ENCODE data around the gene IL17RE.
"Not testable (repeated sequence)": the region's sequence is repeated elsewhere in the genome, so short reads cannot be mapped to it uniquely, and the experiment has no call there.

Gene IL17RE, protein sequence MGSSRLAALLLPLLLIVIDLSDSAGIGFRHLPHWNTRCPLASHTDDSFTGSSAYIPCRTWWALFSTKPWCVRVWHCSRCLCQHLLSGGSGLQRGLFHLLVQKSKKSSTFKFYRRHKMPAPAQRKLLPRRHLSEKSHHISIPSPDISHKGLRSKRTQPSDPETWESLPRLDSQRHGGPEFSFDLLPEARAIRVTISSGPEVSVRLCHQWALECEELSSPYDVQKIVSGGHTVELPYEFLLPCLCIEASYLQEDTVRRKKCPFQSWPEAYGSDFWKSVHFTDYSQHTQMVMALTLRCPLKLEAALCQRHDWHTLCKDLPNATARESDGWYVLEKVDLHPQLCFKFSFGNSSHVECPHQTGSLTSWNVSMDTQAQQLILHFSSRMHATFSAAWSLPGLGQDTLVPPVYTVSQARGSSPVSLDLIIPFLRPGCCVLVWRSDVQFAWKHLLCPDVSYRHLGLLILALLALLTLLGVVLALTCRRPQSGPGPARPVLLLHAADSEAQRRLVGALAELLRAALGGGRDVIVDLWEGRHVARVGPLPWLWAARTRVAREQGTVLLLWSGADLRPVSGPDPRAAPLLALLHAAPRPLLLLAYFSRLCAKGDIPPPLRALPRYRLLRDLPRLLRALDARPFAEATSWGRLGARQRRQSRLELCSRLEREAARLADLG

GRCh38 chr3:9902372-9903237 is at the start of gene IL17RE:
Gene IL17RE, plus strand, starts transcription at chr3:9902848. Its CDS starts 85 bp downstream, at chr3:9902933.
- DNase-seq = no peak

DNA sequence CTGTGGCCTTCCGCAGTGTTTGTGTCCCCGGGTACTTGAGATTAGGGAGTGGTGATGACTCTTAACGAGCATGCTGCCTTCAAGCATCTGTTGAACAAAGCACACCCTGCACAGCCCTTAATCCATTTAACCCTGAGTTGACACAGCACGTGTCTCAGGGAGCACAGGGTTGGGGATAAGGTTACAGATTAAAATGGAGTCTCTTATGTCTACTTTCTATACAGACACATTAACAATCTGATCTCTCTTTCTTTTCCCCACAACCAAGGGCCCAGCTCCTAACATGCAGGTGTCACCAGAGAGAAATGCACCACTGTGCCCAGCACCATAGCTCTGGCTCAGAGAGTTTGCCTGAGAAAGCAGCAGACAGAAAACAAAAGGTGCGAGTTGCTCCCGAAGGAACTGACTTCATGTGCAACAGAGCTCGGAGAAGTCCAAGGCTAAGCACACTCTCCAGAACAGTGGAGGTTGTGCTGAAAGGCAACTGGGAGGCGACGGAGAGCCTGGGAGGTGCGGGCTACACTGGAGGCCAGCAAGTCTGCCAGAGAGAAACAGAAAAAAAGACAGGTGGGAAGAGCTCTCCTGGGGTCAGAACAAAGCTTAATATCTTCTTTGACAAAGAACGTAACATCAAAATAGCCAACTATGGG is 48.2 kb upstream of the IL17RE start:
- DNase-seq = not testable (repeated sequence)

DNA sequence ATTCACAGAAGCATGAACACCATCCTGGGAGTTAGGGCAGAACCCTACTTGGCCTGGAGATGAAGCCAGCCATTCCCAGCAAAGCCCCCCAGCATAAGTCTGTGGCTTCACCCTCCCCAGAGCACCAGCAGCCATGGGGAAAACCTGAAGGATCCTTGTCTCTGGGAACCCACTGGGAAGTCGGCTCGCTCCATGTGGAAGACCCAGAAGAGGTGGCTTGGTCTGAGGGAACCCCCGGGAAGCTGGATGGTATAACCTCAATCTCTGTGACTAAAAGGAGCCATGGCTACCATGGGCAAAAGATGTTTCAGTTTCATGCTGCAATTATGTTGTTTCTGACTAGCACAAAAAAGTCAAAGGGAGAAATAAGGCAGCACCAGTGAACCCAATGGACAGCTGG is 47.1 kb upstream of the IL17RE start:
- no peak for DNase-seq

DNA sequence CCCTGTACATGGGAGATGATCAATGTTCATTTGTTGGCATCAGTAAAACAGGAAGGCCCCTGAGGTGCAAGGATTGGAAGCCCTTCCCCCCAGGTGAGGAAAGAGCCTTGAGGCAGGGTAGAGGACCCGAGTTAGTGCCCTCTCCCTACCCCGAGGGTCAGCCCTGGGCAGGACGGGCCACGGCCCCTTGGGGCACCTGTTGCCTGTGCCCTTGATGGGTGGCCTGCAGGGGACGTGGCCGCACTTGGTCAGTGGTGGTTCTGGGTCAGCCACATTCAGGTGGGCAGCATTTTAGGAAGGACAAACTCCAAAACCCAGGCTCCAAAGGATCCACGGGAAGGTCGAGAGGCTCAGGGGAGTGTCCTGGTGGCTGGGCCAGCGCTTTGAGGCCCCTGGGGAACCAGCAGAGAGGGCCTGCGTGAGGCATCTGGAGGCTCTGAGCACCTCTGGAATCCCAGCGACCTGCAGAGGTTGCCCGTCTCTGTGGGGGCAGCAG is 43.1 kb upstream of the IL17RE start:
- no peak for DNase-seq

- no peak for DNase-seq
Measured at GRCh38 chr3:9861201-9861600, 41.4 kb upstream of the IL17RE start.

GRCh38 chr3:9861626-9862130 is 41.0 kb upstream of the IL17RE start:
- DNase-seq = no peak

GRCh38 chr3:9862391-9863057 is 40.1 kb upstream of the IL17RE start:
- peak; percentile 35 to 47 for DNase-seq

DNA sequence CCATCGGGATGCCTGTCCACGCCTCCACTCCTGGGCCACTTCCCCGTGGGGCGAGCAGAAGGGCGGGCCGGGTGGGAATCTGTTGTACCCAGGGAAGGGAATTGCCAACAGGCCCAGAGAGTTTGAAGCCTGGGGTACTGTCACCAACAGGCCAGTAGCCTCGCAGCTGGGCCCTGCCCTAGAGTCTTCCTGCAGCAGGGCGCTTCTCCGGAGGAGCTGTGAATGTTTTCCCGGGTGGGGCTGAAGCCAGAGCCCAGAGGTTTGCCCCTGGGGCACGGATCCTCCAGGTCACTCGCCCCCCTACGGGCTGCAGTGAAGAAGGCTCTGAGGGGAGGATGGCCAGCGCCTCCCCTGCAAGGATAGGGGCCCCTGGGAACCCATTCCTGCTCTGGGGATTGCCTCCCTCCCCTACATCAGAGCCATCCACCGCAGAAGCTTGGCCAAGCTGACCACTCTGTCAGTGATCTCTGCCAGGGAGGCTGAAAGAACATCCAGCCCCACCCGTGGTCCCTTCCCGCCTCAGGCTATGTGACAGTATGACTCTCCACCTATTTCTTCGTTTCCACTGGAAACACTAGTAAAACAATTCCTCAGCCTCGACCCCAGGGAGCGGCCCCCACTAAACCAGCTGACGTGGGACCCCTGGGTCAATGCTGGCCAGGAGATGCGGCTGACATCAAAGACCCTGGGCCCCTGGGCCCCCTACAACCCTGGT is 39.4 kb upstream of the IL17RE start:
- DNase-seq = no peak

DNA sequence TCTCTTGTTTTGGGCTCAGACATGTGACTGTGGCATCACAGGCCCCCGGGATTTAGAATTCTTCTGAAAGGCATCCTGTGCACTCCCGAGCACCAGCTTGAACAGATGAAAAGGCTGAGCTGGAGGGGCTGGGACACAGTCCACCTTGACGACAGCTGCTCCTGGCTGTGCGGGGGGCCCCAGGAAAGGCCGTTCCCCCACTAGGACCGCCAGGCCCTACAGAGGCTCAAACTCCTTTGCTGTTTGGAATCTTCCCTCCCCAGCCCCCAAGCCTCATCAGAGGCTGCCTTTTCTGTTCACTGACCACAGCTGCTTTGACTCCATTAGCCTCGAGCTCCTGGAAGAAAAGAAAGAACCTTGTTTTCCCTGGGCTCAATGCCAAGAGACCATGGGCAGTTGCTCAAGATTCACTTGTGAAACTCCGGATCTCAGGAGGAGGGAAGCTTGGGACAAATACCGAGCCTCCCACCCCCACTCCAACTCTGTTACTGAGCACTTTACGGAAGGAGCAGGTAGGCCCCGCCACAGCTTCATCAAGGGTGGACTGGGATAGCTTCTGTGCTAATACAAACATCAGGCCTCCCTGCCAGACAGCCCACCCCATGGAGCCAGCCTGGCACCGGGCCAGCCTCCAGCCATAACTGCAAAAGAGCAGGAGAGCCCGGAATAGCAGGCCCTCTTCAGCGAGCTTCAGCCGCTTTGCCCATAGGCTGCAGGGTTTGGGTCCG is 38.3 kb upstream of the IL17RE start:
- DNase-seq = no peak

DNA sequence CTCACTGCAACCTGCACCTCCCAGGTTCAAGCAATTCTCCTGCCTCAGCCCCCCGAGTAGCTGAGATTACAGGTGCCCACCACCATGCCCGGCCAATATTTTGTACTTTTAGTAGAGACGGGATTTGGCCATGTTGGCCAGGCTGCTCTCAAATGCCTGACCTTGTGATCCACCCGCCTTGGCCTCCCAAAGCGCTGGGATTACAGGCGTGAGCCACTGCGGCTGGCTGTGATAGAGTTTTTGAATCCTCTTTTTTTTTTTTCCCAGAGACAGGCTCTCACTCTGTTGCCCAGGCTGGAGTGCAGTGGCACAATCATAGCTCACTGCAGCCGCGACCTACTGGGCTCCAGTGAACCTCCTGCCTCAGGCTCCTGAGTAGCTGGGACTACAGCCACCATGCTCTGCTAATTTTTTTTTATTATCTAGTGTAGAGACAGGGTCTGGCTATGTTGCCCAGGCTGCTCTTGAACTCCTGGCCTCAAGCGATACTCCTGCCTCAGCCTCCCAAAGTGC is 37.5 kb upstream of the IL17RE start:
- DNase-seq = not testable (repeated sequence)

- DNase-seq = no peak
Measured at GRCh38 chr3:9866639-9867038, 36.0 kb upstream of the IL17RE start.

GRCh38 chr3:9867106-9867505 is 35.5 kb upstream of the IL17RE start:
- DNase-seq = no peak

GRCh38 chr3:9869955-9870354 is 32.7 kb upstream of the IL17RE start:
- no peak for DNase-seq

DNA sequence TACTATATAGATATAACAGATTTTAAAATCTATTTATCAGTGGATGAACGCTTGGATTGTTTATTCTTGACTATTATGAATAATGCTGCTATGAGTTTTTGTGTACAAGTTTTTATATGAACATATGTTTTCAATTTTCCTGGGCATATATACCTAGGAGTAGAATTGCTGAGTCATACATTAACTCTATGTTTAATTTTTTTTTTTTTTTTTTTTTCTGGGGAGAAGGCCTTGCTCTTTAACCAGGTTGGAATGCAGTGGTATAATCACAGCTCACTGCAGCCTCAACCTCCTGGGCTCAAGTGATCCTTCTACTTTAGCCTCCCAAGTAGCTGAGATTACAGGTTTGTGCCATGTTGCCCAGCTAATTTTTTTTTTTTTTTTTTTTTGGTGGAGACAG is 31.7 kb upstream of the IL17RE start:
- no peak for DNase-seq

DNA sequence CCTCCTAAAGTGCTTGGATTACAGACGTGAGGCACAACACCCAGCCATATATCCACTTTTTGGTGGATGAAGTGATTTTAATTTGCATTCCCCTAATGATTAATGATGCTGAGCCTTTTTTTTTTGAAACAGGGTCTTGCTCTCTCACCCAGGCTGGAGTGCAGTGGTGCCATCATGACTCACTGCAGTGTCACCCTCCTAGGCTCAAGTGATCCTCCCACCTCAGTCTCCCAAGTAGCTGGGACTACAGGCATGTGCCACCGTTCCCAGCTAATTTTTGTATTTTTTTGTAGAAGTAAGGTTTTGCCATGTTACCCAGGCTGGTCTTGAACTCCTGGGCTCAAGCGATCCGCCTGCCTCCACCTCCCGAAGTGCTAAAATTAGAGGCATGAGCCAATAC is 30.6 kb upstream of the IL17RE start:
- not testable (repeated sequence) for DNase-seq

DNA sequence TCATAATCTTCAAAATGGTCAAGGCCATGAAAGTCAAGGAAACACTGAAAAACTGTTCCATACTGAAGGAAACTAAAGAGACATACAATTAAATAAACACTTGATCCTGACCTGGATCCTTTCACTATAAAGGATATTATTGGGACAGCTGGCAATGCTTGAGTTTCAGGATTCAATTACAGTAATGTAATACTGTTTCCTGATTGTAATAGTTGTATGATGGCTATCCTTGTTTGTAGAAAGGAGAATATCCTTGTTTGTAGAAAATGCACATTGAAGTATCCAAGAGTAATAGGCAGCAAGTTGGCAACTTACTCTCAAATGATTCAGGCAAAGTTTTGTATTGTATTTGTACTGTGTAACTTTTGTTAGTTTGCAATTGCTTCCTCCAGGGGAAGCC is 27.2 kb upstream of the IL17RE start:
- no peak for DNase-seq

- not testable (repeated sequence) for DNase-seq
Measured at GRCh38 chr3:9876255-9876654, 26.4 kb upstream of the IL17RE start.

DNA sequence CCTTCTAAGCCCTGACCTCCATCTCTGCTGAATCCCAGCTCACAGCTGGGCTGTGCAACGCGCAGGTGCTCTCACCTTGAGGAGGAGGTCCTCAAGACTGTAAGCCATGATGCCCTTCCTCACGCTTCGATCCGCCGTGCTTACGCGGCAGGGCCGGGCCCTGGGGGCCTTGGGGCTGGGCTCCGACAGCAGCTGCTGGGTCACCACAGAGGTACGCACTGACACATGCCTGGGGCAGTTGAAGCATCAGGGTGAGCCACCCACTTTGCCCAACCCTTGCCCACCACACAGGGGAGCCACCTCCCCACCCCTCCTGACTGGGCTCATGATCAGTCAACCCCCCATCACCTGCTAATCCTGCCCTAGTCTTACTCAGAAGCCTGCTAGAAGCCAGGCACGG is 25.7 kb upstream of the IL17RE start:
- DNase-seq = no peak

GRCh38 chr3:9878700-9879099 is 23.9 kb upstream of the IL17RE start:
- DNase-seq = no peak

DNA sequence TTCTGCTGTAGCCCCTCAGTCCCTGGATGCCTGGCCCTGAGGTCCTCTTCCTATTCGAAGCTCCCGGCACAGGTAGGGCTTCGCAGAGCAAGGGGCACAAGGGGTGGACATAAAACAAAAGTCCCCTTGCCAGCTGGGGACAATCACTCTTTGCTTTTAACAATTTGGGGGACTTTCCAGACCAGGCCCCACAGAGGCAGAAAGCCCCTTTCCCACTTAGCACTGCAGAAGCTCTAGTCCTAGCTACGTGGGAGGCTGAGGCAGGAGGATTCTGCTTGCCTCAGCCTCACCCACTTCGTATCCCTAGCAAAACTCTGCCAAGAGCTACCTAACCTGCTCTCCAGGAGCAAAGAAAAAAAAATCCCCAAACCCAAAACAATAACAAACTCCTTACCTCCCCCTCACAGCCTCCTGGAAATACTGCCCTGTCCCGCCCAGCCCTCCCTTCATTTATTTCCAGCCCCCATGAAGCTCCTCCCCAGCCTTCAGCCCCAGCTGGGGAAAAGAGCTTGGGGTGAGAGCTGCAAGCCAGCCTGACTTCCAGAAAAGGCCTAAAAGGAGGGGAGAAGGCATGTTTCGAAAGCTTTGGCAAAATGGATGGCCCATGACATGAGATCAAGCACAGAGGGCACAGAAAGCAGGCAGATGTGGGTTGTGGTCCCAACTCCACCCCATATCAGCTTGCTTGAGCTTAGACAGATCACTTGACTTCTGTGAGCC is 22.7 kb upstream of the IL17RE start, which contains the start of gene CIDEC:
Gene CIDEC, minus strand, starts transcription at position 424 of the 720 bp plus-strand sequence. CDS start 1,767 bp downstream, outside the sequence.
- DNase-seq = no peak
